ENCODE measurements around the gene KIAA1191.
A peak's percentile ranks its signal among the peaks of the same experiment; 100 is the strongest.

The KIAA1191 gene

GRCh38 chr5:176368726-176369125 is 7.2 kb upstream of the KIAA1191 start:
- Histone ChIP-seq H3K4ac (ENCODE audit: low read length) (no peak overlapping the region), H3K79me1 (ENCODE audit: low read depth, low read length) (no peaks in the 10 kb centered on the region), H2BK15ac (ENCODE audit: low read length) (no peak overlapping the region), H3K9me3 (replicated peaks in 1 of 2; ENCODE audit: control insufficient read depth in 2 of 2, insufficient read depth in 1 of 2, low read depth in 1 of 2, low read length in 2 of 2) (no peaks in the 10 kb centered on the region), H3K36me3 (replicated peaks in 1 of 2; ENCODE audit: control insufficient read depth in 2 of 2, insufficient read depth in 2 of 2, low read length in 2 of 2) (peaks cover 20 to 63% of the 10 kb centered on the region in 2 donors), H2BK12ac (ENCODE audit: low read length) (no peak overlapping the region), H3K14ac (ENCODE audit: low read length) (no peak overlapping the region), H3K27ac (replicated peaks; ENCODE audit: low read length) (no peak overlapping the region), H2AK5ac (ENCODE audit: low read depth, low read length) (no peak overlapping the region), H4K91ac (ENCODE audit: low read depth, low read length, poor library complexity) (no peak overlapping the region), H2AFZ (ENCODE audit: low read length) (no peak overlapping the region), H3K4me3 (ENCODE audit: low read length in 2 of 2) (peak overlapping the region in 1 of 2 donors; percentile 18), H4K8ac (ENCODE audit: low read depth, low read length) (no peak overlapping the region), H3K4me1 (ENCODE audit: control insufficient read depth in 2 of 2, insufficient read depth in 1 of 2, low read depth in 1 of 2, low read length in 2 of 2) (peaks cover 2 to 7% of the 10 kb centered on the region in 2 donors), H2BK120ac (ENCODE audit: low read depth, low read length) (no peak overlapping the region), H3K23ac (ENCODE audit: low read depth, low read length, poor library complexity) (no peak overlapping the region), H3K27me3 (ENCODE audit: control insufficient read depth in 3 of 3, insufficient read depth in 3 of 3, low read depth in 1 of 3, low read length in 3 of 3) (peaks cover 0 to 13% (median 6%) of the 10 kb centered on the region in 3 experiments), H2BK5ac (ENCODE audit: low read length) (no peak overlapping the region), H3K9ac (ENCODE audit: low read depth, low read length, poor library complexity) (no peak overlapping the region), H3K4me2 (ENCODE audit: insufficient read depth, low read length, poor library complexity, severe bottlenecking) (no peak overlapping the region), H3K18ac (ENCODE audit: low read length) (no peak overlapping the region)
- no CpG with 5 or more reads among the region's 13 CpGs for WGBS, 2 donors (ENCODE audit: extremely low coverage in 2 of 2, insufficient read length in 2 of 2, insufficient replicate concordance in 1 of 2)
- no peak for DNase-seq (ENCODE audit: low spot score)

GRCh38 chr5:176366232-176366894 is 4.8 kb upstream of the KIAA1191 start:
- Histone ChIP-seq H2BK120ac (ENCODE audit: low read depth, low read length) (no peak overlapping the region), H3K18ac (ENCODE audit: low read length) (peak overlapping the region; percentile 95), H3K79me1 (ENCODE audit: low read depth, low read length) (no peaks in the 10 kb centered on the region), H3K4me2 (ENCODE audit: insufficient read depth, low read length, poor library complexity, severe bottlenecking) (peak overlapping the region; percentile 93), H3K4ac (ENCODE audit: low read length) (no peak overlapping the region), H3K9ac (ENCODE audit: low read depth, low read length, poor library complexity) (peak overlapping the region; percentile 95), H3K4me3 (ENCODE audit: low read length in 2 of 2) (peak overlapping the region; percentile 81 to 84), H2BK5ac (ENCODE audit: low read length) (peak overlapping the region; percentile 87), H2BK12ac (ENCODE audit: low read length) (no peak overlapping the region), H3K14ac (ENCODE audit: low read length) (no peak overlapping the region), H3K27me3 (ENCODE audit: control insufficient read depth in 3 of 3, insufficient read depth in 3 of 3, low read depth in 1 of 3, low read length in 3 of 3) (peaks cover 0 to 26% (median 20%) of the 10 kb centered on the region in 3 experiments), H3K36me3 (replicated peaks in 1 of 2; ENCODE audit: control insufficient read depth in 2 of 2, insufficient read depth in 2 of 2, low read length in 2 of 2) (peaks cover 15 to 44% of the 10 kb centered on the region in 2 donors), H2BK15ac (ENCODE audit: low read length) (no peak overlapping the region), H4K8ac (ENCODE audit: low read depth, low read length) (no peak overlapping the region), H4K91ac (ENCODE audit: low read depth, low read length, poor library complexity) (no peak overlapping the region), H3K4me1 (ENCODE audit: control insufficient read depth in 2 of 2, insufficient read depth in 1 of 2, low read depth in 1 of 2, low read length in 2 of 2) (peaks cover 2 to 10% of the 10 kb centered on the region in 2 donors), H3K27ac (replicated peaks; ENCODE audit: low read length) (no peak overlapping the region), H3K9me3 (replicated peaks in 1 of 2; ENCODE audit: control insufficient read depth in 2 of 2, insufficient read depth in 1 of 2, low read depth in 1 of 2, low read length in 2 of 2) (no peaks in the 10 kb centered on the region), H2AFZ (ENCODE audit: low read length) (peak overlapping the region; percentile 96), H3K23ac (ENCODE audit: low read depth, low read length, poor library complexity) (peak overlapping the region; percentile 66), H2AK5ac (ENCODE audit: low read depth, low read length) (peak overlapping the region; percentile 24)
- WGBS, 2 donors (ENCODE audit: extremely low coverage in 2 of 2, insufficient read length in 2 of 2, insufficient replicate concordance in 1 of 2), result no CpG with 5 or more reads among the region's 38 CpGs
- no peak for DNase-seq (ENCODE audit: low spot score)

GRCh38 chr5:176365351-176366231 is 4.0 kb upstream of the KIAA1191 start, which contains the start of gene ARL10:
Gene ARL10, plus strand, starts transcription at chr5:176365487. Its CDS starts 77 bp downstream, at chr5:176365564.
- peak within 1 kb of the TSS; percentile 24 for H2AK5ac ChIP-seq (ENCODE audit: low read depth, low read length)
- no peak within 1 kb of the TSS for H2BK120ac ChIP-seq (ENCODE audit: low read depth, low read length)
- peak within 1 kb of the TSS; percentile 99 for H3K14ac ChIP-seq (ENCODE audit: low read length)
- peak within 1 kb of the TSS; percentile 66 for H3K4ac ChIP-seq (ENCODE audit: low read length)
- peaks cover 0 to 26% (median 20%) of the 10 kb centered on the region in 3 experiments for H3K27me3 ChIP-seq (ENCODE audit: control insufficient read depth in 3 of 3, insufficient read depth in 3 of 3, low read depth in 1 of 3, low read length in 3 of 3)
- H2BK12ac ChIP-seq (ENCODE audit: low read length), result peak within 1 kb of the TSS; percentile 30
- H3K18ac ChIP-seq (ENCODE audit: low read length), result peak within 1 kb of the TSS; percentile 95
- H3K4me3 ChIP-seq (ENCODE audit: low read length in 2 of 2), result peak within 1 kb of the TSS; percentile 81 to 84
- peak; percentile 62 for DNase-seq (ENCODE audit: low spot score)
- H3K23ac ChIP-seq (ENCODE audit: low read depth, low read length, poor library complexity), result peak within 1 kb of the TSS; percentile 93
- peak within 1 kb of the TSS; percentile 93 for H3K4me2 ChIP-seq (ENCODE audit: insufficient read depth, low read length, poor library complexity, severe bottlenecking)
- H3K36me3 ChIP-seq (replicated peaks in 1 of 2; ENCODE audit: control insufficient read depth in 2 of 2, insufficient read depth in 2 of 2, low read length in 2 of 2), result peaks cover 13 to 37% of the 10 kb centered on the region in 2 donors
- no CpG with 5 or more reads among the region's 108 CpGs for WGBS, 2 donors (ENCODE audit: extremely low coverage in 2 of 2, insufficient read length in 2 of 2, insufficient replicate concordance in 1 of 2)
- H3K4me1 ChIP-seq (ENCODE audit: control insufficient read depth in 2 of 2, insufficient read depth in 1 of 2, low read depth in 1 of 2, low read length in 2 of 2), result peaks cover 2 to 10% of the 10 kb centered on the region in 2 donors
- H3K9ac ChIP-seq (ENCODE audit: low read depth, low read length, poor library complexity), result peak within 1 kb of the TSS; percentile 97
- no peak within 1 kb of the TSS for H3K27ac ChIP-seq (replicated peaks; ENCODE audit: low read length)
- H2BK15ac ChIP-seq (ENCODE audit: low read length), result no peak within 1 kb of the TSS
- H4K91ac ChIP-seq (ENCODE audit: low read depth, low read length, poor library complexity), result no peak within 1 kb of the TSS
- H4K8ac ChIP-seq (ENCODE audit: low read depth, low read length), result peak within 1 kb of the TSS; percentile 52
- peak within 1 kb of the TSS; percentile 96 for H2AFZ ChIP-seq (ENCODE audit: low read length)
- peaks cover 3% of the 10 kb centered on the region for H3K79me1 ChIP-seq (ENCODE audit: low read depth, low read length)
- H2BK5ac ChIP-seq (ENCODE audit: low read length), result peak within 1 kb of the TSS; percentile 87
- H3K9me3 ChIP-seq (replicated peaks in 1 of 2; ENCODE audit: control insufficient read depth in 2 of 2, insufficient read depth in 1 of 2, low read depth in 1 of 2, low read length in 2 of 2), result no peaks in the 10 kb centered on the region
